GM23248 (cell line): Measurements from ENCODE around the gene FBXL12.

Experiments used
- EZH2 ChIP-seq: fragments of 200-600 bp; sonication (generic); IDR thresholded peaks from 2 replicates; pipeline ENCODE4 v1.6.1; 2018; ENCODE audit warnings: antibody characterized with exemption, mild to moderate bottlenecking; ENCODE audit not compliant: insufficient read depth, poor library complexity, severe bottlenecking
- EZH2phosphoT487 ChIP-seq: fragments of 200-600 bp; sonication (generic); IDR thresholded peaks from 2 replicates; pipeline ENCODE4 v1.6.1; 2018; ENCODE audit warnings: antibody characterized with exemption, moderate library complexity, mild to moderate bottlenecking, low read depth; ENCODE audit not compliant: insufficient read depth

GRCh38 chr19:9808855-9809824, 9.7 kb downstream of the FBXL12 start:
- TF ChIP-seq EZH2phosphoT487 (no peak), EZH2 (no peak)
